NCI-H128 (cell line): ENCODE results near the gene APOB.
"Not testable (repeated sequence)": the region's sequence is repeated elsewhere in the genome, so short reads cannot be mapped to it uniquely, and the experiment has no call there.

Experiments used
- DNase-seq: peaks from one replicate; lab custom pipeline; 2025; ENCODE audit not compliant: unreplicated experiment; lab: John Stamatoyannopoulos, UW

APOB gene

GRCh38 chr2:21034156-21034971, 9.5 kb downstream of the APOB start:
- DNase-seq = no peak

- no peak for DNase-seq
Measured at GRCh38 chr2:21033237-21034155, 10.4 kb downstream of the APOB start.

- no peak for DNase-seq
Measured at GRCh38 chr2:21032338-21033236, 11.3 kb downstream of the APOB start.

GRCh38 chr2:21030983-21031968, 12.6 kb downstream of the APOB start:
- no peak for DNase-seq

- DNase-seq = no peak
Measured at GRCh38 chr2:21029519-21029918, 14.4 kb downstream of the APOB start.

GRCh38 chr2:21028951-21029350, 14.9 kb downstream of the APOB start:
- DNase-seq = not testable (repeated sequence)

GRCh38 chr2:21028021-21028947, 15.6 kb downstream of the APOB start:
- DNase-seq = no peak

GRCh38 chr2:21026479-21027282, 17.2 kb downstream of the APOB start:
- no peak for DNase-seq

- no peak for DNase-seq
Measured at GRCh38 chr2:21025690-21026478, 18.0 kb downstream of the APOB start.

- DNase-seq = no peak
Measured at GRCh38 chr2:21024722-21025389, 19.0 kb downstream of the APOB start.

GRCh38 chr2:21024198-21024597, 19.7 kb downstream of the APOB start:
- no peak for DNase-seq

GRCh38 chr2:21023419-21024181, 20.3 kb downstream of the APOB start:
- DNase-seq = no peak

- no peak for DNase-seq
Measured at GRCh38 chr2:21022792-21023367, 21.0 kb downstream of the APOB start.

- no peak for DNase-seq
Measured at GRCh38 chr2:21021430-21021829, 22.4 kb downstream of the APOB start.

- no peak for DNase-seq
Measured at GRCh38 chr2:21020668-21021288, 23.1 kb downstream of the APOB start.
